Endodermal cell (in vitro differentiated cells): ENCODE data around the gene RHBDD3. TPM values are rescaled to one million over a fixed set of nuclear protein-coding genes. Genes with fewer than 3 reads are reported as not detected.
"Not testable (repeated sequence)": the region's sequence is repeated elsewhere in the genome, so short reads cannot be mapped to it uniquely, and the experiment has no call there.

Experiments used
- DNase-seq: peaks from one replicate; pipeline ENCODE4 v3.0.0-alpha.2; 2017
- H3K27ac ChIP-seq: 2 replicates; pipeline ENCODE4 v1.5.1; 2013; ENCODE audit warnings: mild to moderate bottlenecking, low read depth, low read length, moderate library complexity
- H3K27me3 ChIP-seq: 2 replicates; pipeline ENCODE4 v1.6.1; 2013; ENCODE audit warnings: mild to moderate bottlenecking, low read length, moderate library complexity; ENCODE audit not compliant: insufficient read depth, control insufficient read depth, poor library complexity, severe bottlenecking
- H3K36me3 ChIP-seq: 2 replicates; pipeline ENCODE4 v1.7.0; 2013; ENCODE audit warnings: mild to moderate bottlenecking, low read length, moderate library complexity; ENCODE audit not compliant: control insufficient read depth, insufficient read depth
- H3K4me1 ChIP-seq: one replicate; pipeline ENCODE4 v1.7.0; 2013; ENCODE audit warnings: low read length; ENCODE audit not compliant: control insufficient read depth, insufficient read depth
- H3K4me3 ChIP-seq: 2 replicates; pipeline ENCODE4 v1.5.1; 2013; ENCODE audit warnings: mild to moderate bottlenecking, low read length, moderate library complexity
- H3K9ac ChIP-seq: 2 replicates; pipeline ENCODE4 v1.6.1; 2013; ENCODE audit warnings: mild to moderate bottlenecking, low read length, moderate library complexity; ENCODE audit not compliant: poor library complexity, severe bottlenecking; ENCODE audit errors: extremely low read depth
- H3K9me3 ChIP-seq: 2 replicates; pipeline ENCODE4 v1.6.1; 2013; ENCODE audit warnings: mild to moderate bottlenecking, low read length, moderate library complexity; ENCODE audit not compliant: control insufficient read depth
- H3K27ac Mint-ChIP-seq: 2 replicates; pipeline ENCODE4 v1.8.0; 2020; ENCODE audit warnings: mixed read lengths
- H3K27me3 Mint-ChIP-seq: 2 replicates; pipeline ENCODE4 v1.8.0; 2021; ENCODE audit warnings: mild to moderate bottlenecking, mixed read lengths; ENCODE audit not compliant: insufficient read depth
- H3K36me3 Mint-ChIP-seq: 2 replicates; pipeline ENCODE4 v1.8.0; 2020; ENCODE audit warnings: low read depth, mixed read lengths
- H3K4me1 Mint-ChIP-seq: 2 replicates; pipeline ENCODE4 v1.8.0; 2020; ENCODE audit warnings: mixed read lengths
- H3K4me3 Mint-ChIP-seq: 2 replicates; pipeline ENCODE4 v1.8.0; 2020; ENCODE audit warnings: mild to moderate bottlenecking, moderate library complexity, mixed read lengths
- H3K9me3 Mint-ChIP-seq: 2 replicates; pipeline ENCODE4 v1.8.0; 2020; ENCODE audit warnings: mild to moderate bottlenecking, mixed read lengths
- WGBS, 2 experiments: methylation state at CpG; one replicate each; pipeline versions ENCODE4 v1.1.5 to v1.1.7; 2013; ENCODE audit warnings: missing lambda C conversion rate in 2 of 2, mixed read lengths in 1 of 2; ENCODE audit not compliant: insufficient coverage in 1 of 2, insufficient read length in 1 of 2; 5-methylcytosine and 5-hydroxymethylcytosine counted together
- total RNA-seq, 2 donors: library from RNA; stranded (reverse); fragmentation: NEBNext Ultra II Directional in 1 of 2; extraction: Animal tissue kit (Norgen Biotek cat#: 25700) in 1 of 2; gene quantifications; 2 replicates in 1 of 2; 3 replicates in 1 of 2; pipeline ENCODE4 v1.2.1, GENCODE V29; 2021
- TF ChIP-seq, protein P1 (sequence below): fragments of 200-600 bp; sonication (generic); conservative IDR thresholded peaks from 2 replicates; pipeline ENCODE4 v1.5.0; 2021; ENCODE audit warnings: antibody characterized with exemption, mild to moderate bottlenecking

The RHBDD3 gene
- total RNA-seq, 2 donors from 2014 or later = 65.0 to 75.2 TPM

DNA sequence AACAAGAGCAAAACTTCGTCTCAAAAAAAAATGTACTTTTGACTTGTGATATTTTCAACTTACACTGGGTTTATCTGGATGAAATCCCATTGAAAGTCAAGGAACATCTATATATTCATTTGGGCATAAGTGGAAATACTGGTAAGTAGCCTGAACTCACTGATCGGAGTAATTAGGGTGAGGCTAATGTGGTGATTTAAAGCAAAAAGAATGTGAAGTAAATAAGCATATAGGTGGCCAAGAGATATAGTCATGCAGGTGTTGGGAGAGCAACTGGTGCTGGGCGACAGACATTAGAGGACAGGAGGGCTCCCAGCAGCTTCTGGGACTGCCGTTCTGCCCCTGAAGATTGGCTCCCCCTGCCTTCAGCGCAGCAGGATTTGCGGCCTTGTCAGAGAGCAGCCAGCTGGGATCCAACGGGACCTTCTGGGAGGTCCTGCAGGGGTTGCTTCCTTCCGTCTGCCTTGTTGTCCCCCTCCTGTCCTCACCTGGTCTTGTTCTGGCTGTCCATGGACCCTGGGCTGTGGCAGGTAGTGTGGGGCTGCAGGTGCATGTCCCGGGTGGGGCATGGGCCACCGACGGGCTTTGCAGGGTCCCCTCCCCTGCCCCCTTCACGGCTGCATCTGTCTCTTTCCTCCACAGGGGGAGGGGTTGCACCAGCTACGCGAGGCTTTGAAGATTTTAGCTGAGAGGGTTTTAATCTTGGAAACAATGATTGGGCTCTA, 14.1 kb downstream of the RHBDD3 start:
- Mint-ChIP-seq H3K27me3 (no peaks in the 10 kb centered on the region), H3K27ac (no peak overlapping the region), H3K9me3 (no peaks in the 10 kb centered on the region), H3K4me3 (no peak overlapping the region), H3K4me1 (no peaks in the 10 kb centered on the region), H3K36me3 (peaks cover 3% of the 10 kb centered on the region)
- TF ChIP-seq, protein P1, sequence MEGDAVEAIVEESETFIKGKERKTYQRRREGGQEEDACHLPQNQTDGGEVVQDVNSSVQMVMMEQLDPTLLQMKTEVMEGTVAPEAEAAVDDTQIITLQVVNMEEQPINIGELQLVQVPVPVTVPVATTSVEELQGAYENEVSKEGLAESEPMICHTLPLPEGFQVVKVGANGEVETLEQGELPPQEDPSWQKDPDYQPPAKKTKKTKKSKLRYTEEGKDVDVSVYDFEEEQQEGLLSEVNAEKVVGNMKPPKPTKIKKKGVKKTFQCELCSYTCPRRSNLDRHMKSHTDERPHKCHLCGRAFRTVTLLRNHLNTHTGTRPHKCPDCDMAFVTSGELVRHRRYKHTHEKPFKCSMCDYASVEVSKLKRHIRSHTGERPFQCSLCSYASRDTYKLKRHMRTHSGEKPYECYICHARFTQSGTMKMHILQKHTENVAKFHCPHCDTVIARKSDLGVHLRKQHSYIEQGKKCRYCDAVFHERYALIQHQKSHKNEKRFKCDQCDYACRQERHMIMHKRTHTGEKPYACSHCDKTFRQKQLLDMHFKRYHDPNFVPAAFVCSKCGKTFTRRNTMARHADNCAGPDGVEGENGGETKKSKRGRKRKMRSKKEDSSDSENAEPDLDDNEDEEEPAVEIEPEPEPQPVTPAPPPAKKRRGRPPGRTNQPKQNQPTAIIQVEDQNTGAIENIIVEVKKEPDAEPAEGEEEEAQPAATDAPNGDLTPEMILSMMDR = peak; percentile 30
- no peak for DNase-seq
- Histone ChIP-seq H3K27ac (no peak overlapping the region), H3K9ac (no peak overlapping the region), H3K4me3 (no peak overlapping the region), H3K9me3 (no peaks in the 10 kb centered on the region), H3K4me1 (peaks cover 4% of the 10 kb centered on the region), H3K36me3 (no peaks in the 10 kb centered on the region), H3K27me3 (no peaks in the 10 kb centered on the region)
- WGBS, 2 experiments = 80 to 81% methylated on average over 6 to 14 of the region's 14 CpGs

- peaks cover 3% of the 10 kb centered on the region for H3K36me3 Mint-ChIP-seq
- Histone ChIP-seq H3K4me1 (peaks cover 4% of the 10 kb centered on the region), H3K4me3 (no peak overlapping the region), H3K27me3 (no peaks in the 10 kb centered on the region), H3K27ac (no peak overlapping the region), H3K9me3 (no peaks in the 10 kb centered on the region), H3K9ac (no peak overlapping the region), H3K36me3 (no peaks in the 10 kb centered on the region)
- 91 to 93% methylated on average over 8 to 10 of the region's 10 CpGs for WGBS, 2 experiments
- no peak overlapping the region for H3K4me3 Mint-ChIP-seq
- H3K27me3 Mint-ChIP-seq = no peaks in the 10 kb centered on the region
- H3K4me1 Mint-ChIP-seq = no peaks in the 10 kb centered on the region
- TF ChIP-seq, protein P1 = no peak
- H3K9me3 Mint-ChIP-seq = no peaks in the 10 kb centered on the region
- H3K27ac Mint-ChIP-seq = no peak overlapping the region
- no peak for DNase-seq
These were observed 15.5 kb downstream of the RHBDD3 start for GRCh38 chr22:29251981-29252911.

- Mint-ChIP-seq H3K4me3 (no peak overlapping the region), H3K27ac (no peak overlapping the region), H3K27me3 (no peaks in the 10 kb centered on the region), H3K36me3 (peaks cover 3% of the 10 kb centered on the region), H3K9me3 (no peaks in the 10 kb centered on the region), H3K4me1 (no peaks in the 10 kb centered on the region)
- Histone ChIP-seq H3K9me3 (no peaks in the 10 kb centered on the region), H3K4me3 (no peak overlapping the region), H3K27ac (no peak overlapping the region), H3K9ac (no peak overlapping the region), H3K4me1 (peaks cover 4% of the 10 kb centered on the region), H3K27me3 (no peaks in the 10 kb centered on the region), H3K36me3 (no peaks in the 10 kb centered on the region)
- no peak for DNase-seq
- WGBS, 2 experiments = 91 to 97% methylated on average over 4 to 5 of the region's 5 CpGs
- TF ChIP-seq, protein P1 = no peak
These were observed 16.5 kb downstream of the RHBDD3 start for GRCh38 chr22:29251265-29251664.

- not testable (repeated sequence) for H3K9me3 ChIP-seq, H3K27me3 Mint-ChIP-seq, H3K4me1 ChIP-seq, H3K4me3 ChIP-seq, H3K4me1 Mint-ChIP-seq, H3K27ac ChIP-seq, H3K9ac ChIP-seq, DNase-seq, H3K4me3 Mint-ChIP-seq, H3K36me3 ChIP-seq, H3K27ac Mint-ChIP-seq, H3K9me3 Mint-ChIP-seq, H3K27me3 ChIP-seq
- H3K36me3 Mint-ChIP-seq = peaks cover 13% of the 10 kb centered on the region
- 89 to 93% methylated on average over 3 to 10 of the region's 10 CpGs for WGBS, 2 experiments
These were observed 19.9 kb downstream of the RHBDD3 start for GRCh38 chr22:29247891-29248290.
